Astrocyte (in vitro differentiated cells and primary cell): ENCODE measurements around the gene VWA8.

Experiments
- EZH2 ChIP-seq: IDR thresholded peaks from 2 replicates; pipeline ENCODE4 v1.6.1; 2012; ENCODE audit warnings: mild to moderate bottlenecking, low read length, inconsistent platforms; ENCODE audit not compliant: insufficient read depth
- TF ChIP-seq, protein P1 (sequence below): IDR thresholded peaks from 2 replicates; pipeline ENCODE4 v1.5.1; 2011; ENCODE audit warnings: low read depth, mild to moderate bottlenecking, inconsistent platforms, low read length, moderate library complexity; ENCODE audit not compliant: insufficient read depth

DNA sequence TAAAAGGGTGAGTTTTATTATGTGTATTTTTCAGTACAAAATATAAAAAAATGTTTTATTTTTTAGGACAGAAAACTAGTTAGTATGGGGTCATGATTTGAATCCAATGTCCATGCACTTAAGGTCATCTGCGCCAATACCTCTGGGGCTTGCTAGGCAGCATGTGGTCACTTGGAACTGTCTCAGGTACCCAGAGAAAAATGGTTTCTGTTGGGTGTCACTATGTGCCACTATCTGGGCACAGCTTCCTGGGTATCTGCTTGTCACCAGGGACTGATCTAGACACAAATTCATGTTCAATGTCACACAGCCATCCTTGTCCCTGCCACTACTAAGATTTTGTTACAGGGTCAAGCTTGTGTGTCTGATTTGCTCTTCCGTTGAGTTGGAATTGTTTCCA, 403.2 kb downstream of the VWA8 start:
- TF ChIP-seq EZH2, result no peak
- TF ChIP-seq, protein P1, sequence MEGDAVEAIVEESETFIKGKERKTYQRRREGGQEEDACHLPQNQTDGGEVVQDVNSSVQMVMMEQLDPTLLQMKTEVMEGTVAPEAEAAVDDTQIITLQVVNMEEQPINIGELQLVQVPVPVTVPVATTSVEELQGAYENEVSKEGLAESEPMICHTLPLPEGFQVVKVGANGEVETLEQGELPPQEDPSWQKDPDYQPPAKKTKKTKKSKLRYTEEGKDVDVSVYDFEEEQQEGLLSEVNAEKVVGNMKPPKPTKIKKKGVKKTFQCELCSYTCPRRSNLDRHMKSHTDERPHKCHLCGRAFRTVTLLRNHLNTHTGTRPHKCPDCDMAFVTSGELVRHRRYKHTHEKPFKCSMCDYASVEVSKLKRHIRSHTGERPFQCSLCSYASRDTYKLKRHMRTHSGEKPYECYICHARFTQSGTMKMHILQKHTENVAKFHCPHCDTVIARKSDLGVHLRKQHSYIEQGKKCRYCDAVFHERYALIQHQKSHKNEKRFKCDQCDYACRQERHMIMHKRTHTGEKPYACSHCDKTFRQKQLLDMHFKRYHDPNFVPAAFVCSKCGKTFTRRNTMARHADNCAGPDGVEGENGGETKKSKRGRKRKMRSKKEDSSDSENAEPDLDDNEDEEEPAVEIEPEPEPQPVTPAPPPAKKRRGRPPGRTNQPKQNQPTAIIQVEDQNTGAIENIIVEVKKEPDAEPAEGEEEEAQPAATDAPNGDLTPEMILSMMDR, result no peak
